ENCODE results near the gene MESP2.

MESP2 gene

GRCh38 chr15:89776274-89777072, at the start of gene MESP2:
Gene MESP2 (plus strand): TSS chr15:89776332. CDS start chr15:89776358, 26 bp downstream.
- peak; percentile 94 for DNase-seq

GRCh38 chr15:89728254-89728653, 47.9 kb upstream of the MESP2 start:
- no peak for DNase-seq

- no peak for DNase-seq
Observed at GRCh38 chr15:89731275-89731674, 44.9 kb upstream of the MESP2 start.

GRCh38 chr15:89732451-89733172, 43.5 kb upstream of the MESP2 start:
- no peak for DNase-seq

GRCh38 chr15:89735773-89736172, 40.4 kb upstream of the MESP2 start:
- DNase-seq: no peak

GRCh38 chr15:89740137-89740536, 36.0 kb upstream of the MESP2 start:
- peak; percentile 79 for DNase-seq

GRCh38 chr15:89743011-89743410, 33.1 kb upstream of the MESP2 start:
- no peak for DNase-seq

- no peak for DNase-seq
Observed at GRCh38 chr15:89743594-89743993, 32.5 kb upstream of the MESP2 start.

GRCh38 chr15:89745131-89745530, 31.0 kb upstream of the MESP2 start:
- DNase-seq: no peak

GRCh38 chr15:89745768-89746167, 30.4 kb upstream of the MESP2 start:
- DNase-seq: no peak

- DNase-seq: no peak
Observed at GRCh38 chr15:89746386-89746780, 29.7 kb upstream of the MESP2 start.

- DNase-seq: no peak
Observed at GRCh38 chr15:89747708-89748682, 28.1 kb upstream of the MESP2 start.

GRCh38 chr15:89749054-89749453, 27.1 kb upstream of the MESP2 start:
- no peak for DNase-seq

- DNase-seq: no peak
Observed at GRCh38 chr15:89749526-89749925, 26.6 kb upstream of the MESP2 start.

- peak; percentile 65 for DNase-seq
Observed at GRCh38 chr15:89749951-89750559, 26.1 kb upstream of the MESP2 start.

GRCh38 chr15:89750560-89751542, 25.3 kb upstream of the MESP2 start, which contains the start of gene MESP1:
Gene MESP1 (minus strand): TSS chr15:89751249. CDS start chr15:89751231, 18 bp downstream.
- DNase-seq: peak; percentile 93

GRCh38 chr15:89751748-89752147, 24.4 kb upstream of the MESP2 start:
- no peak for DNase-seq

- no peak for DNase-seq
Observed at GRCh38 chr15:89753855-89754254, 22.3 kb upstream of the MESP2 start.

GRCh38 chr15:89754361-89755154, 21.6 kb upstream of the MESP2 start:
- DNase-seq: no peak

GRCh38 chr15:89755701-89756100, 20.4 kb upstream of the MESP2 start:
- DNase-seq: no peak
